Measurements from ENCODE around the gene CCDC192.

Gene CCDC192

DNA sequence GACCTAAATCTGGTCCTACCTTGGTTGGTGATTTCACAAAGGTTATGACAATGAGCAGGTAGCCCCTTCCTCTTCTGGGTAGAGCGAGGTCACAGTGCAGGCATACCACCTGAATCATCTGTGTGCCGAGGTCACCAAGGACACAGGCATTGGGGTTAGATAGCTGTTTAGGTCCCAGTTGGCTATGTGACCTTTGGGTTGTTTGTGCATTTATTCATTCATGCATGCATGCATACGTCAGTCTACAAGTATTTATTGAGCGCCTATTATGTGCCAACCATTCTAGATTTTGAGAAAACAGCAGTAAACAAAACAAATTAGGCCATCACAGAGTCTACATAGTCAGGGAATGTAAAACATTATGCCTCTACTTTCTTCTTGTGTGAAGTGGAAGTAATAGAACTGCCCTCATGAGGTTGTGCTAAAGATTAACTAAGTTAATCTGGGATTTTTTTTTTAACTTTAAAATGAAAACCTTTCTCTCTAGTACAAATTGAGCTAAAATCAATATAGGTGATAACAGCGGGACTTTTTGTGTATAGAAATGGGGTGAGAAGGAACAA, 275.6 kb downstream of the CCDC192 start:
- no peak for DNase-seq (ENCODE audit: low spot score)

DNA sequence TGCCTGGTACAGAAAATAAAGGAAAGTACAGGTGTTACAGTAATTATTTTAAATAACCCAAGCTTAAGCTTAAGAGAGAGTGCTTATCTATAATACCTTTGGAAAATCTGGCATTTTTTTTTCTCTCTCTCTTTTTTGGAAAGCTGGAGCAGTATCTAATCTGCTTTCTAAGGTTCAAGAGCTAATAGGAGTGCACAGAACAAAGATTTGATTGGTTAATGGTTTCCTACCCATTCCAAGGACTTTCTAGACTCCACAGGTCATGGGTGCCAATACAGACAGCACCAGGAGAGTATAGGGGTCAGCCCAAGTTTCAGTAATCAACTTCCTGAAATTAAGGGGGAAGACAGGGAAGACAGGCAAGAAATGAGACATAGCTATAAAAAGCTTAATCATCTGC, 276.3 kb downstream of the CCDC192 start:
- DNase-seq (ENCODE audit: low spot score): no peak

DNA sequence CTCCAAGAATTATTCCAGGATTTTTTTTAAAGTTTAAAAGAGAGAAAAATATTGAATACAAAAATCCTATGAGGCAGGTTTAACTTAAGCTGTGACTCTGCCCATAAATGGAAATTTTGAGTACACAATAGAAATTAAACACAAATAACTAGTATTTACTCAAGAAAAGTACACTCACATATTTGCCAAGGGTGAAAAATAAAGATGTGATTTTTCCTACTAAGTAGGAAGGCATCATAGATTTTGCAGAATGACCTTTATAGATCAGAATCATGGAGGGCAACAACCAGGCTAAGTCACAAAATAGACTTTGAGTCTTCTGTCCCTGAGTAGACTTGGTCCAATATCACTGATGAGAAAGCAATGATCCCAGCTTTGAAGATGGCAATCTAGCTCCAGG, 277.7 kb downstream of the CCDC192 start:
- DNase-seq (ENCODE audit: low spot score): no peak

DNA sequence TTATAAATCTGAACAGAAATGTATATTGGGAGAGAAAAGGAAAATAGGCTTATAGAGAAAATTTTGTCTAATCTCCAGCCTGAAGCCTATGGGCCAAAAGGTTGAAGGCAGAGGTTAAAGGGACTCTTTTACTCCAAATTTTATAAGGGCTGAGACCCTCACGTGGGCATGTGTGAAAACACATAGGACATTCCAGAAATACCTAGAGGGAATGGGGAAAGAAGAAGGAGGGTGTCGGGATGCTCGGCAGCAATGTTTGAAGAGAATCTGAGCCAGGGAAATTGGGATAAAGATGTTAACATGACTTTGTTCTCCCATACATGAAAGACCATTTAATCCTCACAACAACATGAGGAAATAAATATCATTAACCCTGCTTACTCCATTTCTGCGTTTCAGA, 278.3 kb downstream of the CCDC192 start:
- no peak for DNase-seq (ENCODE audit: low spot score)

DNA sequence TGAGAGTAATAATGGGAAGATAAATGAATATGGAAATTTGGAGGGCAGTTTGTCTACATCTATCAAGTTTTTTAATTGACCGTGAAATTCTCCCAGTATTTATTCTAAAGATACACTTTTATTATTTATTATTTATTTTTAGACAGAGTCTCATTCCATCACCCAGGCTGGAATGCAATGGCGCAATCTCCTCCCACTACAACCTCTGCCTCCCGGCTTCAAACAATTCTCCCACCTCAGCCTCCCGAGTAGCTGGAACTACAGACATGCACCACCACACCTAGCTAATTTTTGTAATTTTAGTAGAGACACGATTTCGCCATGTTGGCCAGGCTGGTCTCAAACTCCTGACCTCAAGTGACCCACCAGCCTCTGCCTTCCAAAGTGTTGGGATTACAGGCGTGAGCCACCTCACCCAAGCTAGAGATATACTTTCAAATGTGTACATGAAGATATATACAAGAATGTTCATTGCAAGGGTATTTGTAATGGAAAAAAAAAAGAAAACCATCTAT, 282.7 kb downstream of the CCDC192 start:
- DNase-seq (ENCODE audit: low spot score): no peak

DNA sequence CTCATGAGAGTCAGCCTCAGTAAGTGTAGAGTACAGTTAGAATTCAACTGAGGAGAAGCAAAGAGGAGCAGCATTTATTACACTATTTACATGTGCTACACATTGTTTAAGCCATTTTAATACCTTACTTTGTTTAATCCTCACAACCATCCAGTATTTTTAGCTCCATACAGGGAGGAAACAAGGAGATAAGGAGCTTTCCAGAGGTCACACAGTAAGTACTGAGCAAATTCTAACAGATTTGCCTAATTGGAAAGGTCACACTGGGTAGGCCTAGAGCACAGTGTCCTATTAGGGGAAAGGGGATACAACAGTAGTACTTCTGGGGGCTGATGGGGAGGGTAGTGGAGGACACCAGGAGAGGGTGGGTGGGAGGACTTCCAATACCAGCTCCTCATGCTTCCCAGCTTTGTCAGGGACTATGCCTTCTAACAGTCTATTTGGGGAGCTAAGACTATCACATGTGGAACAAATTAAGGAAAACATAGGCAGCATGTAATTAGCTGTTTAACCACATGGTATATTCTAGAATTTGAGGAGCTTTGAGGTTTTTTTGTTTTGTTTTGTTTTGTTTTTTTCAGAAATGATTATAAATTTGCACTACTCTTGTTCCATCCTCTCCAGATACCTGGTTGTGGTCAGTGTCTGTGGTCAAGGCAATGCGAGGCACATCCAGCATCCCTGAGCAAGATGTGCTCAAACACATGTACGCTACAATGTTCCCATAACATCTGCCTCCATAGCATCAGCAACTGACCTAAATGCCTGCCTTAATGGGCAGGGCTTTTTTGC, 284.4 kb downstream of the CCDC192 start:
- DNase-seq (ENCODE audit: low spot score): no peak

DNA sequence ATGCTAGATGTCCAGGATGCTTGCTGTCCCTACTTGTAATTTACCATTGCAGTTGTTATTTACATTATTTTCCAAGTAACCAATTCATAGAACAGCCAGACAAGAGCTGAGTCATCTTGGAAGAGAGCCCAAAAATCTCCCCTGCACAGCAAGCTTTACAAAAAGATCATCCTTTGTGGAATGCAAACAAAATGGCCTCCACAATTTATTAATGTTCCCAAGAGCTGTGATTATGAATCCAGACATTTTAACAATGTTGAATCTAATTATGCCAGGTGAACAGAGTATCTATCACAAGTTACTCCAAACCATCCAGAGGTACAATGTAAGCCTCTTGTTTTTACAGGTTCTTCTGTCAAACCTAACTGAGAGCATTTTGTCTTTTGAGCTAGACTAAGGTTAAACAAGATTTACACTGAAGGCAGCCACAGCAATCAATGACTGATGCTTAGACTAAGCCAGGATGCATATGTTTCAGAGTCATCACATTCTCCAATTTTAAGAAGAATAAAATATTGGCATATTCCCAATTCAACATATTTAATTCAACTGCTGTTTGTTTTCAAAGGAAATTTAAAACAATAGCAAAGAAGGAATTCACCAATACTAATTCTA, 285.1 kb downstream of the CCDC192 start:
- DNase-seq (ENCODE audit: low spot score): no peak

Measured in SK-N-DZ (cell line).